ENCODE measurements around the gene PLA2G6.

- TF ChIP-seq CTCF (IDR thresholded peaks at IDR 0.05) (no peak), POLR2A (IDR thresholded peaks at IDR 0.05) (no peak)
Measured at GRCh38 chr22:38222797-38223119, 41.1 kb upstream of the PLA2G6 start.

All from adrenal gland (tissue), 5 donors.